ENCODE data around the gene PLIN4. TPM values are rescaled to one million over a fixed set of nuclear protein-coding genes. Genes with fewer than 3 reads are reported as not detected.

The PLIN4 gene
- total and polyA plus RNA-seq, 10 of the 15 experiments (the other 5 are each of a cell fraction or from before 2014, with no cell fraction given), result 0.01 to 0.11 (median 0.05) TPM; not detected in 2

- TF ChIP-seq NFYB (IDR thresholded peaks at IDR 0.05; ENCODE audit: insufficient read depth, low read depth, low read length) (no peak), ZBED1 (IDR thresholded peaks at IDR 0.05; ENCODE audit: borderline replicate concordance) (no peak), KLF5 (IDR thresholded peaks at IDR 0.05; ENCODE audit: partially characterized antibody) (no peak), WRNIP1 (IDR thresholded peaks at IDR 0.05; ENCODE audit: borderline replicate concordance, low read depth, low read length) (no peak)
Observed at GRCh38 chr19:4519172-4519496, 848 bp upstream of the PLIN4 start (continued).

- Histone ChIP-seq H4K20me1 (ENCODE audit: control insufficient read depth, insufficient read depth) (no peaks in the 10 kb centered on the region), H3K9me3 (replicated peaks; ENCODE audit: control insufficient read depth, insufficient read depth, low read length) (no peaks in the 10 kb centered on the region), H2AFZ (ENCODE audit: control insufficient read depth, low read depth, low read length) (no peak overlapping the region), H3K36me3 (ENCODE audit: control insufficient read depth in 2 of 2, insufficient read depth in 2 of 2, low read length in 1 of 2) (no peaks in the 10 kb centered on the region), H3K4me3 (no peak overlapping the region), H3K27ac (ENCODE audit: control insufficient read depth, insufficient read depth) (no peak overlapping the region), H3K27me3 (replicated peaks in 1 of 2; ENCODE audit: control insufficient read depth in 2 of 2, insufficient read depth in 2 of 2, low read length in 1 of 2) (no peaks in the 10 kb centered on the region), H3K9ac (ENCODE audit: control insufficient read depth, insufficient read depth, low read length) (no peak overlapping the region), H3K4me2 (ENCODE audit: control insufficient read depth, insufficient read depth) (no peak overlapping the region), H3K4me1 (ENCODE audit: control insufficient read depth, insufficient read depth, low read length) (no peaks in the 10 kb centered on the region), H3K79me2 (ENCODE audit: control insufficient read depth, insufficient read depth, low read length) (no peaks in the 10 kb centered on the region)
- ATAC-seq (no peak), DNase-seq (ENCODE audit: low read depth, low spot score) (no peak), FAIRE-seq (no peak)
- in situ Hi-C loops (cut with MboI), result no loop called here
- RAD21 ChIA-PET (ENCODE audit: unreplicated experiment), result no interaction called here
- WGBS (ENCODE audit: insufficient coverage, insufficient replicate concordance, low lambda C conversion rate, missing lambda C conversion rate), result 43% methylated on average over 24 of the region's 24 CpGs
- POLR2A ChIA-PET, result no interaction called here
- CTCF ChIA-PET, result interaction anchor here (0.5 to 1.4 kb wide), 3 partner anchors 9 to 251 kb away, joined by 3 read pairs; no protein-coding TSS in a partner anchor
- BruUV-seq (replicated peaks), result no TSS peak
- SMC1A ChIA-PET (ENCODE audit: uncharacterized antibody, unreplicated experiment), result no interaction called here
- intact Hi-C loops (cut with micrococcal nuclease; ENCODE audit: unreplicated experiment), result no loop called here
- no peak for TF ChIP-seq TARDBP (IDR thresholded peaks at IDR 0.05; ENCODE audit: borderline replicate concordance)
- no peak for TF ChIP-seq ATF2 (IDR thresholded peaks at IDR 0.05; ENCODE audit: low read length)
- no peak for TF ChIP-seq EP300 (IDR thresholded peaks at IDR 0.05; ENCODE audit: borderline replicate concordance in 1 of 2, control insufficient read depth in 1 of 2, low read depth in 2 of 2, low read length in 2 of 2)
- TF ChIP-seq CHD1 (IDR thresholded peaks at IDR 0.05; ENCODE audit: low read depth, low read length), result no peak
- TF ChIP-seq TAF1 (IDR thresholded peaks at IDR 0.05; ENCODE audit: borderline replicate concordance, low read depth, low read length), result no peak
- no peak for TF ChIP-seq ZZZ3 (IDR thresholded peaks at IDR 0.05; ENCODE audit: control insufficient read depth, insufficient read length, low read depth)
- TF ChIP-seq ZNF687 (IDR thresholded peaks at IDR 0.05), result no peak
- TF ChIP-seq BHLHE40 (IDR thresholded peaks at IDR 0.05; ENCODE audit: borderline replicate concordance in 1 of 2, low read depth in 2 of 2, low read length in 1 of 2), result no peak
- no peak for TF ChIP-seq E2F8 (IDR thresholded peaks at IDR 0.05; ENCODE audit: low read depth, partially characterized antibody)
- no peak for TF ChIP-seq ZNF384 (IDR thresholded peaks at IDR 0.05; ENCODE audit: borderline replicate concordance, low read depth, low read length)
- TF ChIP-seq ZNF24 (IDR thresholded peaks at IDR 0.05), result no peak
Observed at GRCh38 chr19:4517451-4518057, 732 bp downstream of the PLIN4 start.
